GM18511 (cell line): ENCODE data around the gene NECTIN1.
A peak's percentile ranks its signal among the peaks of the same experiment; 100 is the strongest.

Experiments used
- ATAC-seq: cut with Tn5 transposase; IDR thresholded peaks from one replicate; pipeline ENCODE4 v1.9.1; 2021; ENCODE audit warnings: mild to moderate bottlenecking, moderate library complexity; ENCODE audit not compliant: unreplicated experiment

Gene NECTIN1, protein sequence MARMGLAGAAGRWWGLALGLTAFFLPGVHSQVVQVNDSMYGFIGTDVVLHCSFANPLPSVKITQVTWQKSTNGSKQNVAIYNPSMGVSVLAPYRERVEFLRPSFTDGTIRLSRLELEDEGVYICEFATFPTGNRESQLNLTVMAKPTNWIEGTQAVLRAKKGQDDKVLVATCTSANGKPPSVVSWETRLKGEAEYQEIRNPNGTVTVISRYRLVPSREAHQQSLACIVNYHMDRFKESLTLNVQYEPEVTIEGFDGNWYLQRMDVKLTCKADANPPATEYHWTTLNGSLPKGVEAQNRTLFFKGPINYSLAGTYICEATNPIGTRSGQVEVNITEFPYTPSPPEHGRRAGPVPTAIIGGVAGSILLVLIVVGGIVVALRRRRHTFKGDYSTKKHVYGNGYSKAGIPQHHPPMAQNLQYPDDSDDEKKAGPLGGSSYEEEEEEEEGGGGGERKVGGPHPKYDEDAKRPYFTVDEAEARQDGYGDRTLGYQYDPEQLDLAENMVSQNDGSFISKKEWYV

DNA sequence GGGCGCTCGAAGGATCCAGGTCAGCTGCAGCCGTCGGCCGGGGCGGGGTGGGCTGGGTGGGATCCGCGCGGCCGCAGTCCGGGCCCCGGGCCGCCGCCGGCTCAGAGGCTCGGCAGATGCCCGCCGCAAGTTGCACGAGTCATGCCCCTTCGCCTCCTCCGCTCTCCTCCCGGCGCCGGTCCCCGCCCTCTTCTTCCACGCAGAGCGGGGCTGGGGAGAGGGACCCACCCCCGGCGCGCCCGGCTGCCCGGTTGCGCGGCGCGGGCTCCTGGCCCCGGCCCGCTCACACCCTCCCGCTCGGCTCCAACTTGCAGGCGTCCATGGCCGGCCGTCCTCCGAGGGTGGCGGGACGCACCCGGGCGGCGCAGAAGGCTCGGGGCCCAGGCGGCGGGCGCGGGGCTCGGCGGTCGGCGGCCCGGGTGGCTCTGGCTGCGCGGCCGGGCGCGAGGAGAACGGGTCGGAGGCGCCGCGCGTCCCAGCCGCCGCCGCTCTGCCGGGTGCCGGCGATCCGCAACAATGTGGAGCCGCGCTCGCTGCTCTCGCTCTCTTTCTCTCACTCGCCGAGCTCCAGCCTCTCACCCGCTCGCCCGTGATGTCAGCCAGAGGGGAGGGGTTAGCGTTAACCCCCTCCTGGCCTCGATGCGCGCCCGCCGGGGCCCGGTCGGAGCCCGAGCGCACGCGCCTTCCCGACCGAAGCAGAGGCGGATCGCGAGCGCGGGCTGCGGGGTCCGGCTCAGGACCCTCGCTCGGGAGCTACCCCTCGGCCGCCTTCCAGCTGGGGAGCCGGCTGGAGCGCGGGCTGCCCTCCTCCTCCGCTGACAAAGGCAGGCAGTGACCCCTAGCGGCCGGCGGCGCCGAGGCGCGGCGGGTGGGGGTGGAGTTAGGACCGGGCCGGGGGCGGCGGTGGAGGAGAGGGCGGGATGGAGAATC, at the start of gene NECTIN1:
Gene NECTIN1, minus strand, starts transcription at position 550 of the 930 bp plus-strand sequence. CDS start 647 bp downstream, outside the sequence.
- peak; percentile 86 for ATAC-seq

DNA sequence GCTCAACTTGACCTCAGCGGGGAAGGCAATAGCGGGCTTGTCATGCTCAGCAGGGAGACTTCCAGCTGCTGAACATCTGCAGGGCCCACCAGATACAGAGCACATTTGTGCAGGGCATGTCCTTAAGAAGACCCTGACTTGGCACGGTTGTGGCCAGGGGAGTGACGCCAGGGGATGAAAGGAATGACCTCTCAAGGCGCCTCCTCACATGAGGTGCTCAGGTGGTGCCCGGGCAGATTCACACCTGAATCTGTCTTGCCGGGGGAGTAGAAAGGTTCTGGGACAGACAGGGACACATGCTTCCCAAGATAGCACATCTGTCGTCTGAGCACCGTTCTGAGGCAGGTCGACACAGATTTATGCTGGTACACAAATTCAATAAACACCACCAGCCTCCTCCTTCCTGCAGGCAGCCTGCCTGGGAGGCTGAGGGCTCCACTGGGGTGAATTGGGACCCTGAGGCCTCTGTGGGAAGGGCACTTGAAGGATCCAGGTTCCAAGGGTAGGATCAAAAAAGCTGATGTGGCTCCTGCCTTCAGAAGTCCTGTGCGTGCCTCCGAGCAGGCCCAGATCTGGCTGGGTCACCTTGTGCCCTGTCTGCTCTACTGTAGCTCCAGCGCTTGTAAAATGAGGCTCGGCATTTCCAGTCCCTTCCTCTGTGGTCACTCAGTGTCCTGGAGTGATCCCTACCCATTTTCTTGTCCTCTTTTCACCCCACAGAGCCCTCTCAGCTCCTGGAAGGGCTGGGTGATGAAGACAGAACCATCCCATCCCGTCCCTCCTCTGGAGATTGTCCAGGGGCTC, 49.6 kb upstream of the NECTIN1 start:
- no peak for ATAC-seq

DNA sequence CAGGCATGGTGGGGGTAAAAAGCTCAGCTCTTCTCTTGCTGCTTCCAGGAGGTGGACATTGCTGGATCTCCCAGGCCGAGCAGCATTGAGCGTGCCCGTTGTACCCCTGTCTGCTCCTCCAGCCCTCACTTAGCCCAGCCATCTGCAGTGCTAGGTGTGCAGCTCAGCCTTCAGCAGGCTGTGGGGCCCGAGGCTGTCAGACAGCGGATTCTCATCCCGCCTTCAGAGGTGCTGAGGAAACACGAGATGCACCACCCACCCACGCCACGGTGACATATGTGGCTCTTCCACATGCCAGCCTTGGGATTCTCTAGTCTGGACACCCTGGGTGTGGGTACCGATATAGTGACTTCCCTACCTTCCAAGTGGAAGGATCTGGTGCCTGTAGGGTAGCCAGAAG, 48.9 kb upstream of the NECTIN1 start:
- no peak for ATAC-seq

DNA sequence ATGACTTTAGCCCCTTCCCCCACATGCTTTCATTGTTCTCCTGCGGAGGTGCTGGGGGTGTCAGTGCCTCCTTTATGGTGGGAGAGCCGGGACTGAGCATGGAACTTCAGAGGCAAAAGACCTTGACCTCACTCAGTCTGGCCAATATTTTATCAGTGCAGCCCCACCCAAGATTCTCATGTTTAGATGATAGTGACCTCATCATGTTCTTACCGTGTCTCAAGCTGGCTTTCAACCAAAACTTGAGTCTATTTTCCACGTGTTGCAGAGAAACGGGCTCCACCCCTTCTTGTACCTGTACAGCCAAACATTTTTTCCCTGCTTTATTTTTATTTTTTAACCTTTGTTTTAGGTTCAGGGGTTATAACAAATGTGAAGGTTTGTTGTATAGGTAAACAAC, 47.7 kb upstream of the NECTIN1 start:
- no peak for ATAC-seq

DNA sequence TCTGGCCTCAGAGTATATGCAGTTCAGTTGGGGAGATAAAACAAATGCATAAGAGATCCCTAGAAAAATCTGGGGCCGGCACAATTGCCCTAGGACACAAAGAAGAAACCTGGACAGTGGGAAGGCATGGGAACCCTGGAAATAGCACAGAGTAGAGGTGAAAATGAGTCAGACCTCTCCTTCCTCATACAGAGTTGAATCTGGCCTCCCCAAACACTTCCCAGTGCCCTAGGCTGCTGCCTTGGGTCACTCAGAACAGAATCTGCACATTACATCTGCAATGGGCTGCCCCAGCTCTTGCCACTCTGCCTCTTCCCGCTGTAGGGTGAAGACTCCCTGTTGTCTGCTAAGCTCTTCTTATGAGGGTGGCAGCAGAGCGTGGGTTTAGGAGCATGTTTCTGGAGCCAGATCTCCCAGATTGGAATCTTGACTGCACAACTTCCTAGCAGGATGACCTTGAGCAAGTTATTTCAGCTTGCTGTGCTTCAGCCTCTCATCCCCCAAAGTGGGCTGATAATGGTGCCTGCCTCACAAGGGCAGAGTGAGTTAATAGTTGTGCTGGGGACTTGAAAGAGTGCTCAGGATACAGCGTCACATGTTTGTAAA, 47.1 kb upstream of the NECTIN1 start:
- ATAC-seq: no peak

DNA sequence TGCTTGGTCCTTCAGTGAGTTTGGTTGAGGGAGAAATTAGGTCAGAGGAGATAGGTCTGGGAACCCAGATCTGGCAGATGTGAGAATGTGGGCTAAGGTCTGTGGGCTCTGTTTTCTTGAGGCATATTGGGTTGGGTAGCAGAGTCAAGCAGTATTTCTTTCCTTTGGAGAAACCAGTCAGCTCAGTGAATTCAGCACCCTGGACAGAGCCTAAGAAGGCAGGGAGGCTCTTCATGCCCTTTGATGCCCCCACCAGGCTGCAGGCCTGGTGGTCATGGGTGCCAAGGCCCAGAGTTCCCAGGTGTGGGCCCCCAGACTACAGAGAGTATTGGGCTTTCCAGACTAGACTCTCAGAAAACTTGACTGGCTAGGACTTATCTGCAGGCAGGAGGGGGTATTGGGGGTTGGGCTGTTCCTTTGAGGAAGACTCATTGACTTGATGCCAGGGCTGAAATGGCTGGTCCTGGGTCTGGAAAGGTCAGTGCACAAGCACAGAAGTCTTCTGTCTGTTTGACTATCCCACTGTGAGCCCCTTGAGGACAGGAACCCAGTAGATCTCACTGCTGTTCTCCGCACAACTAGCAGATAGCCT, 45.3 kb upstream of the NECTIN1 start:
- no peak for ATAC-seq

DNA sequence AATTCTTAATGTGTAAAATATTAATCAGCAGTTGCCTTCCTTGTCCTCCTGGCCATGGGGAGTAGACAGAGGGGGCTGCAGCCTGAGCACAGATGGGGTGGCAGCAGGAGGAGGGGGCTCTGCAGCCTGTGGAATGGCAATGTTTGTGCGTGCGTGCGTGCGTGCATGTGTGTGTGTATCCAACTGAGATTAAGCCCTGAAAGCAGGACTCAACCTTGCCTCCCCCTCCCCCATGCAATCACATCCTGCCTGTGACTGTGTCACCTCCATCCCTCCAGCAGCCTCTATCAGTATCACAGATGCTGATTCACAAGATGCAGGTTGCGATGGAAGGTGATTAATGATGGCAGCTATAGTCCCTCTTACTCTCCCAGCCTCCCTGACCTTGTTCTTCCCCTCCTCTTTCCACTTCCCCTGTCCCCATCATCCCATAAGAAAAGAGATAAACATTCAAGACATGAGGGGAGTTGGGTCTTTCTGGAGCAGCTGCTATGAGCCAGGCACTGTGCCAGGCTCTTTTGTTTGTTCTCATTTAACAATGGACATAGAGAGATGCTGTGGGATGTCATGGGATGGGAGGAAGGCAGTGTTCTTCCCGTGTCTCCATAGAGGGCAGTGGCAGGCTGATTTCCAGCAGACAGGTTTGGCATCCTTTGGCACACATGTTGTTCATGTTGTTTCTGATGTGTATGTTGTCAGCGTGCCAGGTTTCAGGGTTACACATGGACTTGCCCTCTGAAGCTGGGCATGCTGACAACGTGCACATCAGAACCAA, 43.8 kb upstream of the NECTIN1 start:
- no peak for ATAC-seq

DNA sequence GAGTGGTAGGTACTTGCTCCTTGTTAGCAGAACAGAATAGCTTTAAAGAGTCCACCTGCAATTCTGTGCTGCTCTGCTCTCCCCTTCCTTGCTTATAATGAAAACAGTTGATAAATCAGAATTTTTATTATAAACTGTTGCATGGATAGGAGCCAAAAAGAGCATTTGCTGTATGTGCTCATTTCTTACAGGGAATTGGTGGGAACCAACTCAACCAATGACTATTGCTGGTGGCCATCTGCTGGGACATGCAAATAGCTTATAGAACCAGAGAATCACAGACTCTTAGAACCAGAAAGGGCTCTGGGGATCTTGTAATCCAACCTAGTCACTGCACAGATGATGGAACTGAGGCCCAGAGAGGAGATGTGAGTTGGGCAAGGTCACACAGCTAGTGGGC, 43.1 kb upstream of the NECTIN1 start:
- no peak for ATAC-seq

DNA sequence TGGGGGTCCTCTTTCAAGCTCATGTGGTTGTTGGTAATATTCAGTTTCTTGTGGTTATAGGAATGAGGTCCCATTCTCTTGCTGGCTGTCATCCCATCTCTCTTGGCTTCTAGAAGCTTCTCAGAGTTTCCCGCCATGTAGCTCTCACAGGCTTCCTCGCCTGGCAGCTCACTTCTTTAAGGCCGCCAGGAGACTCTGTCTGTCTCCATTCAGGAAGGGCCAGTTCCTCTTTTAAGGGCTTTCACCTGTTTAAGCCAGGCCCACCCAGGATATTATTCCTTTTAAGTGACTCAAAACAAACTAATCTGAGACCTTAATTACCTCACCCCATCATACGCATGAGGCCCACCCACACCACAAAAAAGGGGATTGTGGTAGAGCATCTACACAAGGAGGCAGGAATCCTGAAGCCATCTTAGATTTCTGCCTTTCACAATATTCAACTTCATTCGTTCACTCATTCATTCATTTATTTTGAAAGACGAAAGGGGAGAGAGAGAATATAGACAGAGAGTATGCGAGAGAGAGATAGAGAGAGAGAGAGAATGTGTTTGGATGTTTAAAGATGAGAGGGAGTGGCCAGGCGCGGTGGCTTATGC, 42.3 kb upstream of the NECTIN1 start:
- no peak for ATAC-seq

DNA sequence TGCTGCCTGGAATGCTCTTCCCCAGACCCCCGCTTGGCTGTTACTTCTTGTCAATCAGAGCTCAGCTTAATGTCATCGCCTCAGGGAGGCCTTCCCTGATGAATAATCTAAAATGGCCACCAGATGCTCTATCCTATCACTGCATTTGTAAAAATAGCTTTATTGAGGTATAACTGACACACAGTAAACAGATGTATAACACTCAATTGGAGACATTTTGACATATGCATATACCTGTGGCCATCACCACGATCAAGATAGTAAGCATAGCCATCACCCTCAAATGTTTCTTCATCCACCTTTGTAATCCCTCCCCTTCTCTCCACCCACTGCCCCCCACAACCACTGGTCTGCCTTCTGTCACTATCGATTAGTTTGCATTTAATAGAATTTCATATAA, 36.6 kb upstream of the NECTIN1 start:
- no peak for ATAC-seq

DNA sequence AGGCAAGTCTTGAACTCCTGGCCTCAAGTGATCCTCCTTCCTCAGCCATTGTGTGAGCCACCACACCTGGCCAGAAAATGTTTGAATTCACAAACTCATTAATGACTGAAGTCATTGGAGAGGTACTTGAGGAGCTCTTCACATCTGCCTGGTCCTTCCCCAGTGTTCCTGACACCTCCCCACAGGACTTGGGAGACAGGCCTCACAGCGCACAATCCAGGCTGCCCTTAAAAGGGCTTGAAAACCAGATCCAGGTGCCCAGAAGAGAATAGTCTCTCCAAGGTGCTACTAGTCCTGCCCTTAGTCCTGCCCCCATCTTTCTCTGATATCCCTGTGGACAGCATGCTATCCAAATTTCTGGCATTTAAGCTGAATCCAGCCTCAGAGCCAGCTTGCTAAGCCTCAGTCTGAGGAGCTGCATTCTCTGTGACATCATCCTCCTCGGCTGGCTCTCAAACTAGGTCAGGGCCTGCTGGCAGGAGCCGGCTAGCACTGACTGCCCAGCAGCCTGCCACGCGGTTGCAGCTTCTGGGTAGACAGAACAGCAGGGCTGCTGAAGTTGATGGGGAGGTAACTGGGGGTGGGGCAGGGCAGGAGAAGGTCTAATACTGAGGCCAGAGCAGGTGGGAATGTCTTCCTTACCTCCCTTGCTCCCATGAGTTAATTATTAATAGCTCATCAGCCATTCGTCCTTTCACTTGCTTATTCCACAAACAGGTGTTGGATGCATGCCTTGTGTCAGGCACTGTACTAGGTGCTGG, 35.3 kb upstream of the NECTIN1 start:
- no peak for ATAC-seq

DNA sequence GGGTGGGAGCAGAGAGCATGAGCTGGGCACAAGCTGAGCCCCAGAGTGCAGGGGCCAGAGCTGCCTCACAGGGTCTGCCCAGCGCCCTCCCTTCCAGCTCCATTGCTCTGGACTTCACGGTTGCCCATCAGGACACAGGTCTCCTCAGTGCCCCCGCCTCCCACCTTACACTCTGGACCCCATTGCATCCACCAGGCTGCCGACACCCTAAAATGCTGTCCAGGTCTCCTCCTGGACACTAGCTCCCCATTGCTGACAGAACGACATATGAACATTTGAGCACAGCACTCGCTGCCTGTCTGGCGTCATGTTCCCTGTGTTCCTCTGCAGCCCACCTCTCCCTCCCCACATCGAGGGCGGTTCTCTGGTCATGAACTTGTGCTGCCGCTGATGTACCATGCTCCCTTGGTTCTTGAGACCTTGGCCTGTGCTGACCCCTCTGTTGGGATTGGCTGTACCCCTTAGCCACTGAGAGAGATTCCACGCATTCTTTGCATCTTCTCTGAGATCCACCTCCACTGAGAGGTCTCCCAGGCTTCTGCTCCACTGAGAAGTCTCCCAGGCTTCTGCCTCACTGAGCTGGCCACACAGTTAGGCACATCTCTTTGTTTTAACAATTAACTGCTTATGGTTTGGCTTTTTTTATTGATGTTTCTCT, 34.2 kb upstream of the NECTIN1 start:
- no peak for ATAC-seq

DNA sequence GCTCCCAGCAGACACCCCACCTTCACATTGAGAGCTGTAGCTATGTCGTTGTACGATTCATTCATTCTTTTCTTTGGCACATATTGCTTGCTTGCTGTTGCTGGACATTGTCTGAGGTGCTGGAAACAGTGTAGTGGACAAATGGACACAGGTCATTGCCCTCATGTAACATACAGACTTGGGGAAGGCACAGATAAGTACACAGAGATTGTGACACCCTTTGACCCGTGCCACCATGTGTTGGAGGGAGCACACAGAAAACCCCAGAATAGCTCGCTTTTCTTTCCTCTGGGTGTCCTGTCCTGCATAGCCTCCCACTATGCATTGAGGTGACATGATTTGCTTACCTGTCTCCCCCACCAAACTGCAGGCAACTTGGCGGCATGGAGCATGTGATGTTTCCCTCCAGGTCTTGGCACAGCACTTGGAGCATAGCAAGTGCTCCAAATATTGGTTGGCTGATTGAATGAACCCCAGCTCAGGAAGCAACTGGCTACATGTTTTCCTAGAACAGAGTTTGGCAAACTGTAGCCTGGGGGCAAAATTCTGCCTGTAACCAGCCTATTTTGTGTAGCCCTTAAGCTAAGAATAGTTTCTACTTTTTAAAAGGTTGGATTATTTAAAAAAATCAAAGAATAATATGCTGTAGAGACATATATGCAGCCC, 30.9 kb upstream of the NECTIN1 start:
- no peak for ATAC-seq

DNA sequence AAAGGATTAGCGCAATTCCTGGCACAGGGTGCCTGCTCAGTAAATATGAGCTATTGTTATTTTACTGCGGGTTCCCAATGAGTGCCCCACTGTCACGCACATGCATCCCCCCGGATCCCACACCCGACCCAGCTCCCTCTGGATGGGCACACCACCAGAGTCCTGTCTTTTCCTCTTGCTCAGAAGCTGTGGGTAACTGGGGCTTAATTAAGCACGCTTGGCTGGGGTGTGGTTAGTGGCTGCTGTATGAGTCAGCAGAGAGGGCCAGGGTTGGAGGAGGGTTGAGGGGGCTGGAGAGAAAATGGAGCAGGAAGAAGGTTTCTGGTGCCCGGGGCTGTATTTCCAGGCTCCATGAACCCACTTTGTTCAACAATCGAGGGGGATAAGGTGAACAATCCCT, 30.3 kb upstream of the NECTIN1 start:
- ATAC-seq: no peak

DNA sequence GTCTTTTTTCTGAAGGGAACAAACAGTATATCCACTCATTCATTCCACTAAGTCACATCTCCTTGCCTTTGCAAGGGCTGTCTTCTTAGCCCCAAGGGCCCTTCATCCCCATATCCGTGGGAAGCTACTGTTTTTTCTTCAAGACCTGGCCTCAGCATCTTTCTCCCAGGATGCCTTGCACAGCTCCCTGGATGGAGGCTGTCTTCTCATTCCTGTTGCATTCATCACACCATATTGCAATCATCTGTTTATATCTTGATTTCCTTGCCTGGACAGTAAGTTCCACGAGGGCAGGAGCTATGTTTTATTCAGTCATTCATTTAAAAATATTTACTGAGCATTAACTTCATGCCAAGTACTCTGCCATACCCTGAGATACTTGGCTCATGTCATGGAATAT, 29.3 kb upstream of the NECTIN1 start:
- no peak for ATAC-seq

DNA sequence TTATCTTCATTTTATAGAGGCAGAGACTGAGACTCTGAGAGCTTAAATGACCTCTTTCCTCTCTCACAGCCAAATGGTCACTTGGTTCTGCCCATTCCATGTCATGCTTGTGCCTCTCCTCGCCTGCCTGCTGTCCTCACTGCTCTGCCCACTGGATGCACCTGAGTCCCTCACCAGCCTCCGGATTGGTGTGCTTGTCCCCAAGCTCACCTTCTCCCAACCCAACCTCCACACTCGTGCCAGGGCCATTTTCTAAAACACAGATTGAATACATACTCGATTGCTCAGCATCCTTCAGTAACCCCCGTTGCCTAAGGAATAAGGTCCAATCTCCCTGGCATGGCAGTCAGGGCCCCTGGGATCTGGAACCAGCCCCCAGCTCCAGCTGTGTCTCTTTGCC, 28.4 kb upstream of the NECTIN1 start:
- no peak for ATAC-seq
